Lung (tissue), 12 donors: ENCODE measurements around the gene FLYWCH2. TPM values are rescaled to one million over a fixed set of nuclear protein-coding genes. Genes with fewer than 3 reads are reported as not detected.
A peak's percentile ranks its signal among the peaks of the same experiment; 100 is the strongest.

Experiments
- ATAC-seq: fragments of 200-7000 bp; cut with Tn5 transposase; one replicate; pipeline ENCODE4 v1.9.1; 2020; ENCODE audit warnings: moderate number of reproducible peaks; ENCODE audit not compliant: insufficient read depth, low FRiP score
- DNase-seq, 3 donors: peaks; one replicate each; pipeline ENCODE4 v3.0.0-alpha.2; 2013 to 2017
- H3K27ac ChIP-seq, 2 donors: one replicate each; pipeline ENCODE4 v1.5.1; 2013; ENCODE audit warnings: mild to moderate bottlenecking in 2 of 2, moderate library complexity in 2 of 2, control low read depth in 1 of 2, inconsistent platforms in 1 of 2, low read depth in 1 of 2, low read length in 1 of 2
- H3K27me3 ChIP-seq, 3 donors: one replicate each; pipeline ENCODE4 v1.5.1; 2013; ENCODE audit warnings: low read length in 2 of 3; ENCODE audit not compliant: control insufficient read depth in 3 of 3, insufficient read depth in 3 of 3
- H3K36me3 ChIP-seq, 4 donors: one replicate each; pipeline ENCODE4 v1.5.1; 2013; ENCODE audit warnings: low read length in 4 of 4, mild to moderate bottlenecking in 1 of 4, moderate library complexity in 1 of 4; ENCODE audit not compliant: control insufficient read depth in 4 of 4, insufficient read depth in 4 of 4
- H3K4me1 ChIP-seq, 5 donors: one replicate each; pipeline ENCODE4 v1.5.1; 2013; ENCODE audit warnings: low read length in 5 of 5, mild to moderate bottlenecking in 2 of 5, moderate library complexity in 1 of 5; ENCODE audit not compliant: control insufficient read depth in 5 of 5, insufficient read depth in 5 of 5
- H3K4me3 ChIP-seq: one replicate; pipeline ENCODE4 v1.5.1; 2013; ENCODE audit warnings: mild to moderate bottlenecking, control low read depth, moderate library complexity
- H3K9ac ChIP-seq, 2 donors: one replicate each; pipeline ENCODE4 v1.5.1; 2013; ENCODE audit warnings: low read length in 2 of 2, control low read depth in 1 of 2; ENCODE audit not compliant: insufficient read depth in 1 of 2
- H3K9me3 ChIP-seq, 4 donors: one replicate each; pipeline ENCODE4 v1.5.1; 2013; ENCODE audit warnings: low read length in 3 of 4, mild to moderate bottlenecking in 1 of 4, moderate library complexity in 1 of 4; ENCODE audit not compliant: control insufficient read depth in 4 of 4, insufficient read depth in 3 of 4
- CTCF ChIP-seq: IDR thresholded peaks from 2 replicates; pipeline ENCODE4 v1.5.1; 2012; ENCODE audit warnings: mild to moderate bottlenecking; ENCODE audit errors: control extremely low read depth, extremely low read depth
- WGBS, 2 donors: extraction: QIAGEN DNeasy Blood & Tissue Kit; methylation state at CpG; one replicate each; pipeline ENCODE4 v1.1.7; 2013; 5-methylcytosine and 5-hydroxymethylcytosine counted together
- polyA plus RNA-seq, 2 donors: library from polyadenylated mRNA; stranded (reverse); fragments of 200-250 nt; gene quantifications; one replicate each; pipeline ENCODE4 v1.2.1, GENCODE V29; 2013
- total RNA-seq, 2 donors: library from RNA; depleted of rRNA in 1 of 2; stranded (reverse); fragments of >200 nt in 1 of 2; gene quantifications; one replicate each; pipeline ENCODE4 v1.2.1, GENCODE V29; 2014 to 2021
- donor health status: control.
- donor health status: control.
- donor health status: Bipolar disorder and iron deficiency.
- donor health status: healthy.
- donor health status: DM: yes; HTN: yes; CAD: no.

The FLYWCH2 gene
- total and polyA plus RNA-seq, 4 donors, result 26.7 to 40.6 (median 39.2) TPM

- DNase-seq (no peak), ATAC-seq (no peak)
- Histone ChIP-seq H3K27me3 (peaks cover 0 to 12% (median 4%) of the 10 kb centered on the region in 3 donors), H3K4me1 (no peaks in the 10 kb centered on the region), H3K9me3 (no peaks in the 10 kb centered on the region), H3K4me3 (no peak overlapping the region), H3K36me3 (no peaks in the 10 kb centered on the region), H3K27ac (no peak overlapping the region), H3K9ac (no peak overlapping the region)
- TF ChIP-seq CTCF, result no peak
- WGBS, 2 donors, result 59 to 71% methylated on average over 21 of the region's 21 CpGs
These were observed 8.7 kb upstream of the FLYWCH2 start for GRCh38 chr16:2874032-2874911.

- Histone ChIP-seq H3K36me3 (no peaks in the 10 kb centered on the region), H3K9ac (no peak overlapping the region), H3K27me3 (peaks cover 0 to 11% (median 4%) of the 10 kb centered on the region in 3 donors), H3K9me3 (no peaks in the 10 kb centered on the region), H3K4me3 (no peak overlapping the region), H3K4me1 (no peaks in the 10 kb centered on the region), H3K27ac (no peak overlapping the region)
- peak; percentile 97 for TF ChIP-seq CTCF
- peak; percentile 69 to 80 (median 78) for DNase-seq
- peak; percentile 99 for ATAC-seq
- 11 to 13% methylated on average over 25 of the region's 25 CpGs for WGBS, 2 donors
These were observed 8.1 kb upstream of the FLYWCH2 start for GRCh38 chr16:2874912-2875362.

DNA sequence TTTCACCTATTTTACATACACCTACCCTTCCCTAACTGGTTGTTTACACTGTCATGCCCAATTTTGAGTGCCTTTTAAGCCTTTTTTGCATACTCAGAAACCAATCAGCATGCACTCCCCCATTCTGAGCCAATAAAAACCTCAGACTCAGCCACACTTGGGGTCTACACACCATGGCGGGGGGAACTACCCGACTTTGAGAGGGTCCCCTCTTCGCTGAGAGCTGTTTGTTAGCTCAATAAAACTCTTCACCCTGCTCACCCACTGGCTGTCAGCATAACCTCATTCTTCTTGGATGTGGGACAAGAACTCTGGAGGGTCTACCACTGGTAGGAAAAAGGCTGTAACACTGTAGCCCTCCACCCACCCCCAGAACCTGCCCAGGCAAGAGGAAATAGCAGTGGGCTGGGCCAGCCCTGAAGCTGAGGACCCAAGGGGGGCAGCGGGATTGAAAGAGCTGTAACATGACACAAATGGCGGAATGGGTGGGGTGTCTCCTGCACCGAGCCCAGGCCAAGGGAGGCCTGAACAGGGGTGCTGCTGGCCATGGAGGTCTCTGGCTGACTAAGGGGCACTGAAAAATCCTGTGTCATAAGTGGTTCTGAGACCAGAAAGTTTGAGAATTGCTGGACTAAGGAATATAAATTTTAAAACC is 3.0 kb upstream of the FLYWCH2 start:
- Histone ChIP-seq H3K4me3 (no peak overlapping the region), H3K9ac (no peak overlapping the region), H3K4me1 (peaks cover 0 to 6% (median 5%) of the 10 kb centered on the region in 5 donors), H3K27me3 (no peaks in the 10 kb centered on the region), H3K27ac (no peak overlapping the region), H3K9me3 (no peaks in the 10 kb centered on the region), H3K36me3 (no peaks in the 10 kb centered on the region)
- TF ChIP-seq CTCF, result no peak
- ATAC-seq (no peak), DNase-seq (no peak)
- 88 to 91% methylated on average over 6 of the region's 6 CpGs for WGBS, 2 donors
